Neural cell (in vitro differentiated cells): Measurements from ENCODE around the gene FGF14. TPM values are rescaled to one million over a fixed set of nuclear protein-coding genes. Genes with fewer than 3 reads are reported as not detected.

Source experiments
- H2AFZ ChIP-seq: fragments of 200-600, 300-800 bp; sonication (generic), shearing (Covaris generic); 2 replicates; pipeline ENCODE4 v1.6.0; 2014; ENCODE audit warnings: low read depth, mild to moderate bottlenecking, antibody characterized with exemption, low read length, moderate library complexity
- H3F3A ChIP-seq: fragments of 200-600 bp; shearing (Covaris generic); 2 replicates; pipeline ENCODE4 v1.6.1; 2016; ENCODE audit warnings: mild to moderate bottlenecking, moderate library complexity, mixed read lengths, antibody characterized with exemption, low read length; ENCODE audit not compliant: insufficient read depth, poor library complexity, severe bottlenecking
- H3K27ac ChIP-seq: fragments of 200-600, 300-800 bp; sonication (generic), shearing (Covaris generic); 2 replicates; pipeline ENCODE4 v1.5.1; 2014; ENCODE audit warnings: mild to moderate bottlenecking, low read length, moderate library complexity
- H3K27me3 ChIP-seq: fragments of 300-800, 200-600 bp; sonication (generic), shearing (Covaris generic); 2 replicates; pipeline ENCODE4 v1.6.0; 2014; ENCODE audit warnings: mild to moderate bottlenecking, low read depth, low read length, moderate library complexity; ENCODE audit not compliant: insufficient read depth
- H3K36me3 ChIP-seq: fragments of 300-800, 200-600 bp; sonication (generic), shearing (Covaris generic); 2 replicates; pipeline ENCODE4 v1.5.1; 2014; ENCODE audit warnings: mild to moderate bottlenecking, antibody characterized with exemption, low read length, moderate library complexity; ENCODE audit not compliant: insufficient read depth
- H3K4me2 ChIP-seq: fragments of 300-800, 200-600 bp; sonication (generic), shearing (Covaris generic); 2 replicates; pipeline ENCODE4 v1.6.0; 2014; ENCODE audit warnings: mild to moderate bottlenecking, low read length
- H3K4me3 ChIP-seq: fragments of 300-800, 200-600 bp; sonication (generic), shearing (Covaris generic); 2 replicates; pipeline ENCODE4 v1.5.1; 2014; ENCODE audit warnings: mild to moderate bottlenecking, low read length, moderate library complexity
- H3K79me2 ChIP-seq: fragments of 200-600 bp; shearing (Covaris generic); replicated peaks from 2 replicates; pipeline ENCODE4 v1.6.0; 2014; ENCODE audit warnings: mild to moderate bottlenecking, low read length, moderate library complexity; ENCODE audit not compliant: insufficient read depth
- H3K9ac ChIP-seq: fragments of 300-800, 200-600 bp; sonication (generic), shearing (Covaris generic); 2 replicates; pipeline ENCODE4 v1.6.1; 2016; ENCODE audit warnings: mild to moderate bottlenecking, low read length, mixed read lengths
- H3K9me2 ChIP-seq: fragments of 200-600 bp; shearing (Covaris generic); 2 replicates; pipeline ENCODE4 v1.6.1; 2016; ENCODE audit warnings: mild to moderate bottlenecking, low read length, mixed read lengths; ENCODE audit not compliant: insufficient read depth
- H3K9me3 ChIP-seq: fragments of 200-600, 300-800 bp; sonication (generic), shearing (Covaris generic); 2 replicates; pipeline ENCODE4 v1.6.1; 2016; ENCODE audit warnings: mild to moderate bottlenecking, mixed run types, low read length, moderate library complexity, mixed read lengths
- H4K20me1 ChIP-seq: fragments of 200-600 bp; shearing (Covaris generic); 2 replicates; pipeline ENCODE4 v1.6.1; 2016; ENCODE audit warnings: mild to moderate bottlenecking, mixed run types; ENCODE audit not compliant: insufficient read depth
- CTCF ChIP-seq: fragments of 450-650 bp; IDR thresholded peaks from 2 replicates; pipeline ENCODE4 v1.5.1; 2014; ENCODE audit warnings: antibody characterized with exemption, mild to moderate bottlenecking, moderate library complexity; ENCODE audit not compliant: poor library complexity, severe bottlenecking
- EP300 ChIP-seq: fragments of 450-650 bp; conservative IDR thresholded peaks from 2 replicates; pipeline ENCODE4 v1.6.1; 2014; ENCODE audit warnings: antibody characterized with exemption, mild to moderate bottlenecking, moderate library complexity; ENCODE audit not compliant: poor library complexity, severe bottlenecking
- EZH2 ChIP-seq: fragments of 200-600, 300-800 bp; shearing (Covaris generic), sonication (generic); IDR thresholded peaks from 2 replicates; pipeline ENCODE4 v1.6.1; 2014; ENCODE audit warnings: antibody characterized with exemption, low read length, borderline replicate concordance, mild to moderate bottlenecking; ENCODE audit not compliant: insufficient read depth, poor library complexity, severe bottlenecking
- MXI1 ChIP-seq: fragments of 450-650 bp; conservative IDR thresholded peaks from 2 replicates; pipeline ENCODE4 v1.6.1; 2014; ENCODE audit warnings: antibody characterized with exemption, mild to moderate bottlenecking; ENCODE audit not compliant: poor library complexity, severe bottlenecking
- POLR2AphosphoS5 ChIP-seq: IDR thresholded peaks from 2 replicates; pipeline ENCODE4 v1.6.1; 2012
- RAD21 ChIP-seq: fragments of 450-650 bp; conservative IDR thresholded peaks from 2 replicates; pipeline ENCODE4 v1.6.1; 2014; ENCODE audit warnings: antibody characterized with exemption, mild to moderate bottlenecking, moderate library complexity
- REST ChIP-seq: IDR thresholded peaks from 2 replicates; pipeline ENCODE4 v1.6.1; 2012; ENCODE audit warnings: borderline replicate concordance
- SMC3 ChIP-seq: fragments of 450-650 bp; conservative IDR thresholded peaks from 2 replicates; pipeline ENCODE4 v1.6.1; 2014; ENCODE audit warnings: antibody characterized with exemption, mild to moderate bottlenecking, moderate library complexity; ENCODE audit not compliant: poor library complexity
- TAF1 ChIP-seq: IDR thresholded peaks from 2 replicates; pipeline ENCODE4 v1.6.1; 2012; ENCODE audit warnings: low read depth
- polyA plus RNA-seq: library from polyadenylated mRNA; depleted of rRNA; stranded (reverse); fragments of >200 nt; gene quantifications from 2 replicates; pipeline ENCODE4 v1.2.3, GENCODE V29; 2014

The FGF14 gene
- polyA plus RNA-seq, 1 donor from 2014 or later, result 36.4 TPM

- Histone ChIP-seq H3K4me2 (no peak overlapping the region), H3K27ac (peak overlapping the region; percentile 25)
- peak; percentile 77 for TF ChIP-seq EP300
- TF ChIP-seq CTCF, result no peak
- TF ChIP-seq POLR2AphosphoS5, result peak; percentile 49
Measured at GRCh38 chr13:102212729-102213128, 189.1 kb downstream of the FGF14 start.

GRCh38 chr13:102208347-102208746 is 193.5 kb downstream of the FGF14 start:
- Histone ChIP-seq H3F3A (no peaks in the 10 kb centered on the region), H4K20me1 (no peaks in the 10 kb centered on the region), H3K9me2 (no peaks in the 10 kb centered on the region), H3K9ac (no peak overlapping the region), H3K79me2 (no peaks in the 10 kb centered on the region), H3K27ac (no peak overlapping the region), H3K4me3 (no peak overlapping the region), H2AFZ (no peak overlapping the region), H3K36me3 (no peaks in the 10 kb centered on the region), H3K4me2 (no peak overlapping the region), H3K9me3 (no peaks in the 10 kb centered on the region), H3K27me3 (no peaks in the 10 kb centered on the region)
- TF ChIP-seq REST (no peak), RAD21 (no peak), MXI1 (no peak), CTCF (no peak), POLR2AphosphoS5 (no peak), EZH2 (no peak), SMC3 (no peak), EP300 (no peak), TAF1 (no peak)

More at GRCh38 chr13:102212729-102213128, 189.1 kb downstream of the FGF14 start:
- Histone ChIP-seq H3K27me3 (no peaks in the 10 kb centered on the region), H3K4me3 (peak overlapping the region; percentile 39), H4K20me1 (no peaks in the 10 kb centered on the region), H2AFZ (no peak overlapping the region), H3K9me3 (no peaks in the 10 kb centered on the region), H3F3A (no peaks in the 10 kb centered on the region), H3K9me2 (no peaks in the 10 kb centered on the region), H3K9ac (no peak overlapping the region), H3K79me2 (no peaks in the 10 kb centered on the region), H3K36me3 (no peaks in the 10 kb centered on the region)
